K562 (cell line): ENCODE results near the gene MUC15. TPM values are rescaled to one million over a fixed set of nuclear protein-coding genes. Genes with fewer than 3 reads are reported as not detected.

ENCODE experiments used
- ATAC-seq: fragments of 200-7000 bp; cut with Tn5 transposase; 3 replicates; pipeline ENCODE4 v1.9.1; 2020; ENCODE audit warnings: moderate library complexity
- BruUV-seq: library from RNA; stranded (reverse); fragments of 400-500 nt; replicated peaks from 2 replicates; lab custom pipeline; 2021; lab: Mats Ljungman, UMichigan
- CTCF ChIA-PET: fragments of 300-600 bp; formaldehyde crosslinking; extraction: SDS; loops from one replicate; lab custom pipeline; 2021; ENCODE audit warnings: low intra/inter-chr PET ratio; lab: Yijun Ruan, JAX
- POLR2A ChIA-PET: fragments of 300-600, 350-650 bp; sonication (Branson Sonifier 250); formaldehyde crosslinking; extraction: SDS; loops from one replicate; lab custom pipeline; 2021; ENCODE audit warnings: antibody characterized with exemption, inconsistent platforms; lab: Yijun Ruan, JAX
- DNase-seq, 4 experiments: peaks; one replicate each; pipeline versions ENCODE4 v3.0.0 to v3.0.0-alpha.2; 2011 to 2018; ENCODE audit warnings: low spot score in 3 of 4, mixed read lengths in 3 of 4; ENCODE audit errors: extremely low read depth in 1 of 4
- FAIRE-seq: peaks from 2 replicates; lab custom pipeline; 2011; peaks lifted over from hg19 to GRCh38; lab: Jason Lieb, UNC
- H2AFZ ChIP-seq: 2 replicates; pipeline ENCODE4 v1.6.0; 2011; ENCODE audit warnings: low read depth, low read length, control low read depth, inconsistent platforms
- H3K27ac ChIP-seq: fragments of 200-600 bp; 3 replicates; pipeline ENCODE4 v1.8.0; 2011; ENCODE audit warnings: low read depth, mild to moderate bottlenecking, control low read depth, inconsistent platforms, low read length, moderate library complexity, mixed read lengths; ENCODE audit errors: extremely low read depth
- H3K27me3 ChIP-seq, 2 experiments: fragments of 300-600 bp in 1 of 2; 2 replicates in 1 of 2; 3 replicates in 1 of 2; pipeline versions ENCODE4 v1.6.0 to v1.8.0; 2011; ENCODE audit warnings: inconsistent platforms in 2 of 2, low read length in 2 of 2, mild to moderate bottlenecking in 1 of 2, mixed read lengths in 1 of 2, moderate library complexity in 1 of 2; ENCODE audit not compliant: control insufficient read depth in 2 of 2, insufficient read depth in 2 of 2
- H3K36me3 ChIP-seq: fragments of 300-600 bp; 3 replicates; pipeline ENCODE4 v1.8.0; 2011; ENCODE audit warnings: mild to moderate bottlenecking, low read length, inconsistent platforms; ENCODE audit not compliant: control insufficient read depth, insufficient read depth
- H3K4me1 ChIP-seq, 2 experiments: fragments of 200-600 bp in 1 of 2; replicated peaks in 1 of 2; 2 replicates in 1 of 2; 3 replicates in 1 of 2; pipeline versions ENCODE4 v1.5.1 to v1.8.0; 2011; ENCODE audit warnings: inconsistent platforms in 2 of 2, low read length in 2 of 2, mild to moderate bottlenecking in 1 of 2, mixed read lengths in 1 of 2, moderate library complexity in 1 of 2; ENCODE audit not compliant: control insufficient read depth in 2 of 2, insufficient read depth in 2 of 2
- H3K4me2 ChIP-seq: 2 replicates; pipeline ENCODE4 v1.6.1; 2011; ENCODE audit warnings: low read length, control low read depth, inconsistent platforms, mixed read lengths; ENCODE audit not compliant: insufficient read depth
- H3K4me3 ChIP-seq: fragments of 200-600 bp; sonication (generic), shearing (Covaris generic); 2 replicates; pipeline ENCODE4 v1.5.1; 2016; ENCODE audit warnings: control low read depth, inconsistent platforms
- H3K79me2 ChIP-seq: fragments of 200-600 bp; 3 replicates; pipeline ENCODE4 v1.8.0; 2011; ENCODE audit warnings: low read length, inconsistent platforms; ENCODE audit not compliant: control insufficient read depth, insufficient read depth
- H3K9ac ChIP-seq, 2 experiments: 2 replicates each; pipeline versions ENCODE4 v1.6.0 to v1.6.1; 2011; ENCODE audit warnings: low read depth in 2 of 2, low read length in 2 of 2, control low read depth in 1 of 2, inconsistent platforms in 1 of 2, mild to moderate bottlenecking in 1 of 2, mixed read lengths in 1 of 2; ENCODE audit not compliant: insufficient read depth in 1 of 2
- H3K9me1 ChIP-seq: one replicate; pipeline ENCODE4 v1.6.0; 2011; ENCODE audit warnings: inconsistent platforms, mild to moderate bottlenecking, low read length, moderate library complexity; ENCODE audit not compliant: control insufficient read depth, insufficient read depth
- H3K9me3 ChIP-seq: replicated peaks from 2 replicates; pipeline ENCODE4 v1.5.1; 2011; ENCODE audit warnings: low read depth, low read length, inconsistent platforms; ENCODE audit not compliant: control insufficient read depth, insufficient read depth
- H4K20me1 ChIP-seq: replicated peaks from 2 replicates; pipeline ENCODE4 v1.6.1; 2011; ENCODE audit warnings: low read length, inconsistent platforms, mixed read lengths; ENCODE audit not compliant: control insufficient read depth, insufficient read depth
- CREB3 ChIP-seq: fragments of 450-650 bp; conservative IDR thresholded peaks from 2 replicates; pipeline ENCODE4 v1.6.1; 2016; ENCODE audit warnings: missing genetic modification characterization, low read depth, mild to moderate bottlenecking, missing compliant biosample characterization, moderate library complexity
- CXXC5 ChIP-seq: fragments of 250-450 bp; sonication (Bioruptor Pico); IDR thresholded peaks from 2 replicates; pipeline ENCODE4 v1.8.0; 2022; ENCODE audit warnings: inconsistent platforms, mild to moderate bottlenecking, moderate library complexity
- LEF1 ChIP-seq: fragments of 450-650 bp; IDR thresholded peaks from 2 replicates; pipeline ENCODE4 v1.6.1; 2016; ENCODE audit warnings: mild to moderate bottlenecking
- NFE2 ChIP-seq: IDR thresholded peaks from 2 replicates; pipeline ENCODE4 v1.6.1; 2014; ENCODE audit warnings: antibody characterized with exemption, low read depth
- RFX5 ChIP-seq: IDR thresholded peaks from 2 replicates; pipeline ENCODE4 v1.6.1; 2011; ENCODE audit warnings: low read depth, mild to moderate bottlenecking, improper control_type of control experiment, low read length
- STAT5A ChIP-seq: IDR thresholded peaks from 2 replicates; pipeline ENCODE4 v1.6.1; 2012; ENCODE audit warnings: low read length, inconsistent platforms, borderline replicate concordance
- TAF9B ChIP-seq: fragments of 450-650 bp; IDR thresholded peaks from 2 replicates; pipeline ENCODE4 v1.6.1; 2018; ENCODE audit warnings: mild to moderate bottlenecking; ENCODE audit not compliant: partially characterized antibody
- TRIM28 ChIP-seq: fragments of 450-650 bp; IDR thresholded peaks from 2 replicates; pipeline ENCODE4 v1.6.1; 2017
- XRCC5 ChIP-seq: fragments of 200-400 bp; formaldehyde crosslinking; IDR thresholded peaks from 2 replicates; pipeline ENCODE4 v1.6.1; 2017; ENCODE audit warnings: low read depth, mild to moderate bottlenecking, low read length
- ZBTB7A ChIP-seq: IDR thresholded peaks from 2 replicates; pipeline ENCODE4 v1.6.1; 2011; ENCODE audit warnings: low read depth, mild to moderate bottlenecking, low read length, moderate library complexity, borderline replicate concordance; ENCODE audit not compliant: control insufficient read depth
- ZNF212 ChIP-seq: fragments of 450-650 bp; formaldehyde crosslinking; IDR thresholded peaks from 2 replicates; pipeline ENCODE4 v1.4.0; 2020; ENCODE audit warnings: mild to moderate bottlenecking
- ZNF263 ChIP-seq: sonication (generic); formaldehyde crosslinking; IDR thresholded peaks from 2 replicates; pipeline ENCODE4 v1.8.0; 2022; ENCODE audit warnings: mild to moderate bottlenecking, missing genetic modification reagents, borderline replicate concordance
- ZNF766 ChIP-seq: fragments of 200-800 bp; sonication (Bioruptor generic); conservative IDR thresholded peaks from 2 replicates; pipeline ENCODE4 v1.6.1; 2016; ENCODE audit warnings: missing genetic modification characterization, missing compliant biosample characterization
- ZSCAN32 ChIP-seq: fragments of 450-650 bp; formaldehyde crosslinking; IDR thresholded peaks from 2 replicates; pipeline ENCODE4 v1.4.0; 2020; ENCODE audit warnings: mild to moderate bottlenecking, moderate library complexity
- WGBS: fragments of 100-300 bp; shearing (Covaris generic); methylation state at CpG from one replicate; pipeline ENCODE4 v1.1.6; 2016; ENCODE audit warnings: low coverage, mixed read lengths; ENCODE audit not compliant: insufficient coverage; ENCODE audit errors: missing lambda C conversion rate; 5-methylcytosine and 5-hydroxymethylcytosine counted together
- in situ Hi-C: fragments of 300-500 bp; cut with MboI; formaldehyde crosslinking; loops from 4 replicates; pipeline ENCODE4 v1.15.0; 2018; ENCODE audit warnings: inconsistent platforms, mixed read lengths
- intact Hi-C: fragments of 100-400 bp; cut with micrococcal nuclease; formaldehyde crosslinking; loops from 2 replicates; pipeline ENCODE4 v1.14.2; 2022
- polyA plus RNA-seq, 8 experiments: library from polyadenylated mRNA; depleted of rRNA in 4 of 8; stranded (reverse) in 5 of 8; unstranded in 3 of 8; fragments of >200 nt; fragmentation: Nextera tagmentation in 2 of 8; fragmentation: Illumina TruSeq in 1 of 8; extraction: Ambion mirVana in 2 of 8; extraction: Trizol in 1 of 8; gene quantifications; 2 replicates each; pipeline versions ENCODE4 v1.2.1 to v1.2.3, GENCODE V29; 2011 to 2014; ENCODE audit warnings: inconsistent platforms in 1 of 8, missing spikeins in 1 of 8
- total RNA-seq, 7 experiments: library from RNA; depleted of rRNA in 6 of 7; stranded (reverse); fragments of >200 nt in 6 of 7; fragmentation: Illumina TruSeq in 2 of 7; extraction: Trizol in 2 of 7; gene quantifications; 2 replicates each; pipeline versions ENCODE4 v1.2.1 to v1.2.3, GENCODE V29; 2011 to 2021; ENCODE audit warnings: low replicate concordance in 1 of 7
- TF ChIP-seq, protein P1 (sequence below): fragments of 450-650 bp; IDR thresholded peaks from one replicate; pipeline ENCODE4 v1.6.1; 2018; ENCODE audit warnings: mild to moderate bottlenecking, moderate library complexity; ENCODE audit not compliant: partially characterized antibody
- TF ChIP-seq, protein P2 (sequence below), 3 experiments: fragments of 200-800 bp in 1 of 3; fragments of 250-450 bp in 1 of 3; fragments of 450-650 bp in 1 of 3; sonication (Bioruptor Pico) in 1 of 3; sonication (Bioruptor generic) in 1 of 3; formaldehyde crosslinking in 1 of 3; IDR thresholded peaks; 2 replicates each; pipeline versions ENCODE4 v1.6.1 to v1.8.0; 2016 to 2022; ENCODE audit warnings: mild to moderate bottlenecking in 2 of 3, missing genetic modification characterization in 2 of 3, missing compliant biosample characterization in 1 of 3, moderate library complexity in 1 of 3

Gene MUC15
- total and polyA plus RNA-seq, 9 of the 15 experiments (the other 6 are each of a cell fraction or from before 2014, with no cell fraction given) = 0.36 to 1.4 (median 0.65) TPM; not detected in 1

DNA sequence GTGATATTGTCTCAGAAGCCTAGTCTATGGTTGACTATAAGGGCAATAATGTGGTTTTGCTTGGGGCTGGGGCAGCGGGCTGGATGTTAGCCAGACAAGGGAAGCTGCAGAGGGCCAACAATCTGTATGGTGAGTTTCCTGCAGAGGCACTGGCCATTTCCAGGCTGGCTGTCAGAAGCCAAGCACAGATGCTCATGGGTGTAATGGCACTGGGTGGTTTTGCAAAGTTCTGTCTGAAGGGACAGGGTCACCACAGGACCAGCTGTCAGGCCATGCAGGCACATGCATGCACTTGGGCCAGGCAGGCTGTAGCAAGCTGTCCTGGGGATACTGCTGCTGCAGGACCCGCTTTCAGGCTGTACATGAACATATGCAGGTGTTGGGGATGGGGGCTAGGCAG, 41.7 kb upstream of the MUC15 start:
- intact Hi-C loops (no loop called here), in situ Hi-C loops (no loop called here)
- no peaks in the 10 kb centered on the region for H3K9me1 ChIP-seq
- H3K27me3 ChIP-seq = no peaks in the 10 kb centered on the region
- H3K27ac ChIP-seq = no peak overlapping the region
- no peaks in the 10 kb centered on the region for H3K4me1 ChIP-seq
- no peak for ATAC-seq
- H3K79me2 ChIP-seq = no peaks in the 10 kb centered on the region
- WGBS = 0% methylated on average over 2 of the region's 2 CpGs
- BruUV-seq = no TSS peak
- no peaks in the 10 kb centered on the region for H3K36me3 ChIP-seq
- DNase-seq = no peak
- H3K4me3 ChIP-seq = no peak overlapping the region
- ChIA-PET POLR2A (no interaction called here), CTCF (no interaction called here)
- no peak overlapping the region for H3K9ac ChIP-seq
- H2AFZ ChIP-seq = no peak overlapping the region
- H3K4me2 ChIP-seq = no peak overlapping the region
- no peaks in the 10 kb centered on the region for H4K20me1 ChIP-seq
- no peak for FAIRE-seq
- no peaks in the 10 kb centered on the region for H3K9me3 ChIP-seq
- TF ChIP-seq CXXC5 (CRISPR knock-in tag) (no peak), CREB3 (no peak), STAT5A (no peak), ZBTB7A (no peak), ZSCAN32 (CRISPR knock-in tag) (no peak), XRCC5 (no peak), LEF1 (no peak), NFE2 (no peak), ZNF766 (CRISPR knock-in tag) (no peak), TAF9B (no peak), ZNF263 (CRISPR knock-in tag) (no peak), TRIM28 (no peak), ZNF212 (CRISPR knock-in tag) (no peak), RFX5 (no peak)
- TF ChIP-seq, protein P1, sequence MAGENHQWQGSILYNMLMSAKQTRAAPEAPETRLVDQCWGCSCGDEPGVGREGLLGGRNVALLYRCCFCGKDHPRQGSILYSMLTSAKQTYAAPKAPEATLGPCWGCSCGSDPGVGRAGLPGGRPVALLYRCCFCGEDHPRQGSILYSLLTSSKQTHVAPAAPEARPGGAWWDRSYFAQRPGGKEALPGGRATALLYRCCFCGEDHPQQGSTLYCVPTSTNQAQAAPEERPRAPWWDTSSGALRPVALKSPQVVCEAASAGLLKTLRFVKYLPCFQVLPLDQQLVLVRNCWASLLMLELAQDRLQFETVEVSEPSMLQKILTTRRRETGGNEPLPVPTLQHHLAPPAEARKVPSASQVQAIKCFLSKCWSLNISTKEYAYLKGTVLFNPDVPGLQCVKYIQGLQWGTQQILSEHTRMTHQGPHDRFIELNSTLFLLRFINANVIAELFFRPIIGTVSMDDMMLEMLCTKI = no peak
- TF ChIP-seq, protein P2, sequence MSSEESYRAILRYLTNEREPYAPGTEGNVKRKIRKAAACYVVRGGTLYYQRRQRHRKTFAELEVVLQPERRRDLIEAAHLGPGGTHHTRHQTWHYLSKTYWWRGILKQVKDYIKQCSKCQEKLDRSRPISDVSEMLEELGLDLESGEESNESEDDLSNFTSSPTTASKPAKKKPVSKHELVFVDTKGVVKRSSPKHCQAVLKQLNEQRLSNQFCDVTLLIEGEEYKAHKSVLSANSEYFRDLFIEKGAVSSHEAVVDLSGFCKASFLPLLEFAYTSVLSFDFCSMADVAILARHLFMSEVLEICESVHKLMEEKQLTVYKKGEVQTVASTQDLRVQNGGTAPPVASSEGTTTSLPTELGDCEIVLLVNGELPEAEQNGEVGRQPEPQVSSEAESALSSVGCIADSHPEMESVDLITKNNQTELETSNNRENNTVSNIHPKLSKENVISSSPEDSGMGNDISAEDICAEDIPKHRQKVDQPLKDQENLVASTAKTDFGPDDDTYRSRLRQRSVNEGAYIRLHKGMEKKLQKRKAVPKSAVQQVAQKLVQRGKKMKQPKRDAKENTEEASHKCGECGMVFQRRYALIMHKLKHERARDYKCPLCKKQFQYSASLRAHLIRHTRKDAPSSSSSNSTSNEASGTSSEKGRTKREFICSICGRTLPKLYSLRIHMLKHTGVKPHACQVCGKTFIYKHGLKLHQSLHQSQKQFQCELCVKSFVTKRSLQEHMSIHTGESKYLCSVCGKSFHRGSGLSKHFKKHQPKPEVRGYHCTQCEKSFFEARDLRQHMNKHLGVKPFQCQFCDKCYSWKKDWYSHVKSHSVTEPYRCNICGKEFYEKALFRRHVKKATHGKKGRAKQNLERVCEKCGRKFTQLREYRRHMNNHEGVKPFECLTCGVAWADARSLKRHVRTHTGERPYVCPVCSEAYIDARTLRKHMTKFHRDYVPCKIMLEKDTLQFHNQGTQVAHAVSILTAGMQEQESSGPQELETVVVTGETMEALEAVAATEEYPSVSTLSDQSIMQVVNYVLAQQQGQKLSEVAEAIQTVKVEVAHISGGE (CRISPR knock-in tag; IDR thresholded peaks at IDR 0.05) = no peak
